HepG2 (cell line): ENCODE data around the gene EPB41L2. TPM values are rescaled to one million over a fixed set of nuclear protein-coding genes. Genes with fewer than 3 reads are reported as not detected.
A peak's percentile ranks its signal among the peaks of the same experiment; 100 is the strongest.

Source experiments
- HNRNPLL ChIP-seq: fragments of 200-400 bp; formaldehyde crosslinking; IDR thresholded peaks from 2 replicates; pipeline ENCODE4 v1.6.1; 2017; ENCODE audit warnings: mild to moderate bottlenecking, low read depth, low read length; ENCODE audit not compliant: poor library complexity, severe bottlenecking
- MNT ChIP-seq: fragments of 450-650 bp; IDR thresholded peaks from 2 replicates; pipeline ENCODE4 v1.6.1; 2016
- POLR2G ChIP-seq: fragments of 200-400 bp; formaldehyde crosslinking; IDR thresholded peaks from 2 replicates; pipeline ENCODE4 v1.6.1; 2018; ENCODE audit warnings: mild to moderate bottlenecking, low read depth, low read length, moderate library complexity
- RAD21 ChIP-seq: fragments of 450-650 bp; formaldehyde crosslinking; IDR thresholded peaks from 2 replicates; pipeline ENCODE4 v1.5.0; 2020; ENCODE audit warnings: mild to moderate bottlenecking
- SRF ChIP-seq: IDR thresholded peaks from 2 replicates; pipeline ENCODE4 v1.6.1; 2011; ENCODE audit warnings: mild to moderate bottlenecking, low read depth, low read length, moderate library complexity
- TARDBP ChIP-seq: sonication (generic); formaldehyde crosslinking; IDR thresholded peaks from 2 replicates; pipeline ENCODE4 v1.8.0; 2022; ENCODE audit warnings: mild to moderate bottlenecking, missing genetic modification reagents
- TBP ChIP-seq: sonication (generic); formaldehyde crosslinking; IDR thresholded peaks from 2 replicates; pipeline ENCODE4 v1.5.0; 2020; ENCODE audit warnings: missing genetic modification reagents
- ZBTB40 ChIP-seq, 2 experiments: fragments of 450-650 bp in 1 of 2; sonication (generic) in 1 of 2; formaldehyde crosslinking in 1 of 2; IDR thresholded peaks; 2 replicates each; pipeline versions ENCODE4 v1.6.1 to v1.8.0; 2016 to 2022; ENCODE audit warnings: antibody characterized with exemption in 1 of 2, mild to moderate bottlenecking in 1 of 2, missing genetic modification reagents in 1 of 2
- ZFP91 ChIP-seq: sonication (generic); formaldehyde crosslinking; IDR thresholded peaks from 2 replicates; pipeline ENCODE4 v1.9.0; 2022; ENCODE audit warnings: missing genetic modification reagents, mild to moderate bottlenecking, borderline replicate concordance
- ZMAT5 ChIP-seq: sonication (generic); formaldehyde crosslinking; IDR thresholded peaks from 2 replicates; pipeline ENCODE4 v1.5.0; 2020; ENCODE audit warnings: mild to moderate bottlenecking, low read depth, missing genetic modification reagents, borderline replicate concordance
- ZNF143 ChIP-seq: sonication (generic); formaldehyde crosslinking; IDR thresholded peaks from 2 replicates; pipeline ENCODE4 v1.4.0; 2020; ENCODE audit warnings: missing genetic modification reagents
- ZNF235 ChIP-seq: sonication (generic); formaldehyde crosslinking; IDR thresholded peaks from 2 replicates; pipeline ENCODE4 v1.8.1; 2023; ENCODE audit warnings: mild to moderate bottlenecking, missing genetic modification reagents, borderline replicate concordance
- ZNF430 ChIP-seq: sonication (generic); formaldehyde crosslinking; IDR thresholded peaks from 2 replicates; pipeline ENCODE4 v1.9.0; 2021; ENCODE audit warnings: mild to moderate bottlenecking, missing genetic modification reagents
- ZNF703 ChIP-seq: sonication (generic); formaldehyde crosslinking; IDR thresholded peaks from 2 replicates; pipeline ENCODE4 v1.5.1; 2020; ENCODE audit warnings: missing genetic modification reagents, mild to moderate bottlenecking, moderate library complexity, borderline replicate concordance
- polyA plus RNA-seq, 8 experiments: library from polyadenylated mRNA; depleted of rRNA in 3 of 8; stranded (reverse) in 7 of 8; unstranded in 1 of 8; fragments of >200 nt; fragmentation: Illumina TruSeq in 4 of 8; extraction: Trizol in 4 of 8; gene quantifications; 2 replicates each; pipeline versions ENCODE4 v1.2.1 to v1.2.3, GENCODE V29; 2011 to 2016; ENCODE audit warnings: low read depth in 4 of 8, missing spikeins in 1 of 8, mixed read lengths in 1 of 8; ENCODE audit not compliant: insufficient read depth in 1 of 8
- total RNA-seq, 5 experiments: library from RNA; depleted of rRNA; stranded (reverse); fragments of >200 nt; fragmentation: Illumina TruSeq; extraction: Trizol; gene quantifications; 2 replicates each; pipeline ENCODE4 v1.2.3, GENCODE V29; 2016; ENCODE audit warnings: low read depth in 1 of 5

EPB41L2 gene
- total and polyA plus RNA-seq, 2 of the 13 experiments (the other 11 are each of a cell fraction or from before 2014, with no cell fraction given): 41.7 to 56.4 TPM

GRCh38 chr6:131063028-131063763 is at the start of gene EPB41L2 (continued):
- no peak for TF ChIP-seq ZBTB40 (IDR thresholded peaks at IDR 0.05)
- TF ChIP-seq ZBTB40 (CRISPR knock-in tag; IDR thresholded peaks at IDR 0.05): no peak
- TF ChIP-seq TARDBP: peak; percentile 66
- TF ChIP-seq ZMAT5 (CRISPR knock-in tag): no peak
- no peak for TF ChIP-seq ZNF143 (CRISPR knock-in tag)
- no peak for TF ChIP-seq MNT
- TF ChIP-seq RAD21 (CRISPR knock-in tag): peak; percentile 40; the same call in 1 of the 2 replicates
- TF ChIP-seq HNRNPLL: no peak
- TF ChIP-seq SRF: no peak
- peak; percentile 77; the same call in 1 of the 2 replicates for TF ChIP-seq ZNF235
- no peak for TF ChIP-seq TBP (CRISPR knock-in tag)
- TF ChIP-seq ZNF430: no peak; the same call in 1 of the 2 replicates
- no peak for TF ChIP-seq ZNF703 (CRISPR knock-in tag)
- TF ChIP-seq POLR2G: peak; percentile 82
- TF ChIP-seq ZFP91 (CRISPR knock-in tag): no peak; the same call in 1 of the 2 replicates
